DND-41 (cell line): ENCODE results near the gene AP2B1.

Source experiments
- CTCF ChIP-seq: IDR thresholded peaks from 2 replicates; pipeline ENCODE4 v1.5.1; 2012; ENCODE audit warnings: borderline replicate concordance, low read length, moderate library complexity, mild to moderate bottlenecking; ENCODE audit not compliant: poor library complexity, severe bottlenecking; ENCODE audit errors: extremely low read depth
- EZH2 ChIP-seq: IDR thresholded peaks from 3 replicates; pipeline ENCODE4 v1.6.1; 2012; ENCODE audit warnings: borderline replicate concordance, low read depth, mild to moderate bottlenecking, moderate library complexity, low read length, inconsistent platforms; ENCODE audit not compliant: severe bottlenecking

- no peak for TF ChIP-seq CTCF
- TF ChIP-seq EZH2 = no peak
Observed at GRCh38 chr17:35664685-35665084, 77.6 kb downstream of the AP2B1 start.
